ENCODE measurements around the gene IGHMBP2.
A peak's percentile ranks its signal among the peaks of the same experiment; 100 is the strongest.

IGHMBP2 gene

DNA sequence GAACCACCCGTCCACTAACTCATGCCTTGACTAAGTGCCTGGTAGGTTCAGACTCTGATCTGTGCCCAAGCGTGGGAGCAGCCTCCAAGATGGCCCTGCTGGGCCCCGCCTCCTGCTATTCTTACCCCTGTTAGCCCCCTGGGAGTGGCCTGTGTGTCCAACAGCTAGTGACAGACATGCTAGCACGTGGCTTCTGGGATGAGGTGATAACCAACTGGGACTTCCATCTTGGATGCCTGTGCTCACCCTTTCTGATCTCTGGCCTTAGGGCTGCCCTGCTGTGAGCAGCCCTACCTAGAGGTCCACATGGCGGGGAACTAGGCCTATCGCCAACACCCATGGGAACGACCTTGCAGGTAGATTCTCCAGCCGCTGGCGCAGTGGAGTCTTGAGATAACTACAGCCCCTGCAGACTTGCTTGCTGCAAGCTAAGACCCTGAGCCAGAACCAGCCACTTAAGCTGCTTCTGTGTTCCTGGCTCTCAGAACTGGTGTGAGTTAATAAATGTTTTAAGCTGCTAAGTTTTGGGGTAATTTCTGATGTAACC lies 2.8 kb upstream of the IGHMBP2 start:
- TF ChIP-seq, protein P1, sequence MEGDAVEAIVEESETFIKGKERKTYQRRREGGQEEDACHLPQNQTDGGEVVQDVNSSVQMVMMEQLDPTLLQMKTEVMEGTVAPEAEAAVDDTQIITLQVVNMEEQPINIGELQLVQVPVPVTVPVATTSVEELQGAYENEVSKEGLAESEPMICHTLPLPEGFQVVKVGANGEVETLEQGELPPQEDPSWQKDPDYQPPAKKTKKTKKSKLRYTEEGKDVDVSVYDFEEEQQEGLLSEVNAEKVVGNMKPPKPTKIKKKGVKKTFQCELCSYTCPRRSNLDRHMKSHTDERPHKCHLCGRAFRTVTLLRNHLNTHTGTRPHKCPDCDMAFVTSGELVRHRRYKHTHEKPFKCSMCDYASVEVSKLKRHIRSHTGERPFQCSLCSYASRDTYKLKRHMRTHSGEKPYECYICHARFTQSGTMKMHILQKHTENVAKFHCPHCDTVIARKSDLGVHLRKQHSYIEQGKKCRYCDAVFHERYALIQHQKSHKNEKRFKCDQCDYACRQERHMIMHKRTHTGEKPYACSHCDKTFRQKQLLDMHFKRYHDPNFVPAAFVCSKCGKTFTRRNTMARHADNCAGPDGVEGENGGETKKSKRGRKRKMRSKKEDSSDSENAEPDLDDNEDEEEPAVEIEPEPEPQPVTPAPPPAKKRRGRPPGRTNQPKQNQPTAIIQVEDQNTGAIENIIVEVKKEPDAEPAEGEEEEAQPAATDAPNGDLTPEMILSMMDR (IDR thresholded peaks at IDR 0.05; ENCODE audit: extremely low read depth, insufficient read depth, missing control alignments): no peak
- DNase-seq (ENCODE audit: low spot score): no peak
- in situ Hi-C loops (cut with MboI; ENCODE audit: low pct_unique_long_range_greater_than_20kb, low sequenced_read_pairs, unreplicated experiment): loop anchor here (25.0 kb wide), 1 partner anchor 761 kb away; no protein-coding TSS in a partner anchor

DNA sequence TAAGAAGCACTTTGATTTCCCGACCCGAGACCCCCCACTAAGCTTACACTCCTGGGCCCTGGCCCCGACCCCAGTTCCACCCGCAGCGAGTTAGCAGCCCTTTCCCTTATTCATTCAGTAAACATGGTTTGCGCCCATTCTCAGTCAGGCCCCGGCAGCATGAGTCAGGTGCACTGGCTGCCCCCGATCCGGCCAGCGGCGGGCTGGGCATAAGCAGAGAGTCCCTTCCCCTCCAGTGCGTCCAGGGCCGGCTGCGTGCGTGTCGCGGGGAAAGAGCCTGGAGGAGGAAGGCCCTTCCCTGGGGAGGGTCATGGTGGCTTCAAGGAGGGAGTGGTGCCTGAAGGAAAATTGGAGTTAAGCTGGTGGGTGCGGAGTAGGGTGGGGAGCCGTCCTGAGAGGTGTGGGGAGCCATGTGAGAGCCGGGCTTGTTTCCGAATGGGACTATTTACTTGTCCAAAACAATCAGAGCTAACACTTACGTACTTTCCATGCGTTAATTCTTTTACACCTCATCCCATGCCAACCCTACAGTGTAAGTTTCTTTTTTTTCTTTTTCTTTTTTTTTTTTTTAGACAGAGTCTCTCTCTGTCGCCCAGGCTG lies 657 bp downstream of the IGHMBP2 start:
- TF ChIP-seq, protein P1 (IDR thresholded peaks at IDR 0.05; ENCODE audit: extremely low read depth, insufficient read depth, missing control alignments): no peak
- peak; percentile 55 for DNase-seq (ENCODE audit: low spot score)
- in situ Hi-C loops (cut with MboI; ENCODE audit: low pct_unique_long_range_greater_than_20kb, low sequenced_read_pairs, unreplicated experiment): loop anchor here (25.0 kb wide), 1 partner anchor 758 kb away; no protein-coding TSS in a partner anchor

DNA sequence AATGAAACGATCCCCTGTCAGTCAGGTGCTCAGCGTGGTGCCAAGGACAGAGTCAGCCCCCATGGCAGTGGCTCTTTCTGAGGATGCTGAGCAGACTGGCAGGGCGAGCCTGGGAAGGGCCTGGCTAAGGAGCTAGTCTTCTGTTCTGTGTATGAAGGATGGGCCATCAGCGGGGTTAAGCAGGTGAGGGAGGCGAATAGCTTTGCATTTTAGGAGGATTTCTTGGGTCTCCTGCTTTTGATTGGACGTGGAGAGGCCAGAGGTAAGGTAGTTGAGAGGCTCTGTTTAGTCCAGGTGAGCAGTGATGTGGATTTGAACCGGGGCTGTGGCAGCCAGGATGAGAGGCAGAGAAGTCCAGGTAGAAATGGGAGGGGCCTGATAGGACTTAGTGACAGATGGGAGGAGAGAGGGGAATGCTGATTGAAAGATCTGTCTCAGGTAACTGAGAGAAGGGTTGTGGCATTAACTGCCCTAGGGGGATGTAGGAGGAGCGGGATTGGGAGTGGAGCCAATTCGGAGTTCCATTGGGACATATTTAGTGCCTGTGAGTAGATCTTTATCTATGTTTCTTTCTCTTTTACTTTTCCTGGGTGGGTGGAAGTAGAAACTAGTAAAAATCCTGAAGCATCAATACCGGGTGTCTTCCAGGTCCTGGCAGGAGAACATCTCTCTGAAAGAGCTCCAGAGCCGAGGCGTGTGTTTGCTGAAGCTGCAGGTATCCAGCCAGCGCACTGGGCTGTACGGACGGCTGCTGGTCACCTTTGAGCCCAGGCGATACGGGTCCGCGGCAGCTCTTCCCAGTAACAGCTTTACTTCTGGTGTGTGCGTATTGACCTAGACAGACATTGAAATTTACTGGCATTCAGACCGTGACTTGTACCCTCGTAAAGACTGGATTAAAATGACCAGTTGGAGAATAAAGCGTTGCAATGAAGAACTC lies 2.0 kb downstream of the IGHMBP2 start:
- in situ Hi-C loops (cut with MboI; ENCODE audit: low pct_unique_long_range_greater_than_20kb, low sequenced_read_pairs, unreplicated experiment): loop anchor here (25.0 kb wide), 1 partner anchor 757 kb away; no protein-coding TSS in a partner anchor
- TF ChIP-seq, protein P1 (IDR thresholded peaks at IDR 0.05; ENCODE audit: extremely low read depth, insufficient read depth, missing control alignments): no peak
- DNase-seq (ENCODE audit: low spot score): no peak

DNA sequence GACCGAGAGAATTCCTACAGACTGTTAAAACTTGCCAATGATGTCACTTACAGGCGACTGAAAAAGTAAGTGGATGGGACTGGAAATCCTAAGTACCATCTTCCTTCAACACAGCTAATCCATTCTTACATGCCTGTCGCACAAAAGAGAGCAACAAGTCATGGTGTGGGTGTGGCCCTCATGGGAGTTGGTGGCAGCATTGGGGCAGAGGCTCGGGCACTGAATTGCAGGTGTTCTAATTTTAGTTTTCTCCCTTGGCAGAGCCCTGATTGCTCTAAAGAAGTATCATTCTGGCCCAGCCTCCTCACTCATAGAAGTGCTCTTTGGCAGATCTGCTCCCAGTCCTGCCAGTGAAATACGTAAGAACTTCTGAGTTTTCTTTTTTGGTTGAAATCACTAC lies 4.6 kb downstream of the IGHMBP2 start:
- in situ Hi-C loops (cut with MboI; ENCODE audit: low pct_unique_long_range_greater_than_20kb, low sequenced_read_pairs, unreplicated experiment): loop anchor here (25.0 kb wide), 1 partner anchor 754 kb away; no protein-coding TSS in a partner anchor
- no peak for DNase-seq (ENCODE audit: low spot score)
- TF ChIP-seq, protein P1 (IDR thresholded peaks at IDR 0.05; ENCODE audit: extremely low read depth, insufficient read depth, missing control alignments): no peak

DNA sequence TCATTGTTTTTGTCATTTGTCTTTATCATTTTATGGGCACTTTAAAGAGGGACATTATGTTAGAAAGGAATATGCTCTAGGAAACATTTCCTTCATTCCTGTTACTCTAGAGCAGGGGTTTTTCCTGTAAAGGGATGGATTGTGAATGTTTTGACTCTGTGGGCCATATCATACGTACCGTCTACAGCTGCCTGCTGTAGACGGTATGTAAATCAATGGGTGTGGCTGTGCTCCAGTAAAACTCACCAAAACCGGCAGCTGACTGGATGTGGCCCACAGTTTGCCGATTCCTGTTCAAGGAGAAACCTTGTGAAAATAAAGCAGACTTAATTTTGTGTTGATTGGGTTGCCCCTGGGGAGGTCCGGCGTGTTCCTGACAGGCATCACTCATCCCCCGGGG lies 7.3 kb downstream of the IGHMBP2 start:
- TF ChIP-seq, protein P1 (IDR thresholded peaks at IDR 0.05; ENCODE audit: extremely low read depth, insufficient read depth, missing control alignments): no peak
- in situ Hi-C loops (cut with MboI; ENCODE audit: low pct_unique_long_range_greater_than_20kb, low sequenced_read_pairs, unreplicated experiment): loop anchor here (25.0 kb wide), 1 partner anchor 751 kb away; no protein-coding TSS in a partner anchor
- DNase-seq (ENCODE audit: low spot score): no peak

DNA sequence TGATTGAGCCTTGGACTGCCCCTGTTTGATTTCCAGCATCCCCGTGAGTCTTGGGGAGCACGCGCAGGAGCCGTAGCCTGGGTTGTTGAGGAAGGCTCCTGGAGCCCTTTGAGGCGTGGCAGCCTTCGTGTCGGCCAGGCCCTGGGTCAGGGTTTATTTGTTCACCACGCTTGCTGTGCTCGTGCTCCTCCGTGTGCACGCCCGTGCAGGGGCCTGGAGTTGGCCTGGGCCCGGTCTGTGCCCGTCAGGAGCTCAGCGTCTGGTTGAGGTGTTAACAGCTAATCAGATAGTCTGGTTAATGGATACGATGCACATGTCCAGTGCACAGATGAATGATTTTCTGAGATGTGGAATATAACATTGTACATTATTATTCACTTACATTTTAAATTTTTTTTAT lies 8.0 kb downstream of the IGHMBP2 start:
- in situ Hi-C loops (cut with MboI; ENCODE audit: low pct_unique_long_range_greater_than_20kb, low sequenced_read_pairs, unreplicated experiment): loop anchor here (25.0 kb wide), 1 partner anchor 751 kb away; no protein-coding TSS in a partner anchor
- TF ChIP-seq, protein P1 (IDR thresholded peaks at IDR 0.05; ENCODE audit: extremely low read depth, insufficient read depth, missing control alignments): no peak
- no peak for DNase-seq (ENCODE audit: low spot score)
